GM12872 (cell line): ENCODE results near the gene LGI4.

Experiments
- TF ChIP-seq, protein P1 (sequence below): IDR thresholded peaks from 3 replicates; pipeline ENCODE4 v1.5.1; 2011; ENCODE audit warnings: low read depth, mild to moderate bottlenecking, low read length, moderate library complexity; ENCODE audit not compliant: insufficient read depth

The LGI4 gene

DNA sequence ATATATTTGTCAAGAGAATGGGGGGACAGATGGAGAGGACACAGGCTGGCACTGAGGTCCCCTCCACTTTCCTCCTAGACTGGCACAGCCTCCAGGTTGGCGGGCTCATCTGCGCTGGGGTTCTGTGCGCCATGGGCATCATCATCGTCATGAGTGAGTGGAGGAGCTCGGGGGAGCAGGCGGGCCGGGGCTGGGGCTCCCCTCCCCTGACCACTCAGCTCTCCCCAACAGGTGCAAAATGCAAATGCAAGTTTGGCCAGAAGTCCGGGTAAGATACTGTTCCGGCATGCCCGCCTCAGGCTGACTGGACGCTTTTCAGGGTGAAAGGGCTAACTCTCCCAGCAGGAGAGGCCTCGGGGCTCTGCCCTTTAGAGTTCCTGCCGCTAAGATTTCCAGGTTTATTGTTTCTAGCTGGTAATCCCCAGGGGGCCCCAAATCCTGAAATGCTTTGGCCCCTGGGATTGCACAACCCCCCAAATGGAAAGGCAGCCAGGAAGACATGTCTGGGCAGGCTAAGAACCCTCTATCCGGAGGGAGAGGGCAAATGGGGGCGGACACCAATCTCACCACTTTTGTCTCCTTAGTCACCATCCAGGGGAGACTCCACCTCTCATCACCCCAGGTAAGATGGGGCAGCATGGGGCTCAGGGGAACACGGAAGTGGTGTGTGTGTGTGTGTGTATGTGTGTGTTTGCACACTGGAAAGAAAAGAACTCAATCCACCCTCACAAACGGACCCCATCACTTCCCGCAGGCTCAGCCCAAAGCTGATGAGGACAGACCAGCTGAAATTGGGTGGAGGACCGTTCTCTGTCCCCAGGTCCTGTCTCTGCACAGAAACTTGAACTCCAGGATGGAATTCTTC, 11.9 kb downstream of the LGI4 start:
- TF ChIP-seq, protein P1, sequence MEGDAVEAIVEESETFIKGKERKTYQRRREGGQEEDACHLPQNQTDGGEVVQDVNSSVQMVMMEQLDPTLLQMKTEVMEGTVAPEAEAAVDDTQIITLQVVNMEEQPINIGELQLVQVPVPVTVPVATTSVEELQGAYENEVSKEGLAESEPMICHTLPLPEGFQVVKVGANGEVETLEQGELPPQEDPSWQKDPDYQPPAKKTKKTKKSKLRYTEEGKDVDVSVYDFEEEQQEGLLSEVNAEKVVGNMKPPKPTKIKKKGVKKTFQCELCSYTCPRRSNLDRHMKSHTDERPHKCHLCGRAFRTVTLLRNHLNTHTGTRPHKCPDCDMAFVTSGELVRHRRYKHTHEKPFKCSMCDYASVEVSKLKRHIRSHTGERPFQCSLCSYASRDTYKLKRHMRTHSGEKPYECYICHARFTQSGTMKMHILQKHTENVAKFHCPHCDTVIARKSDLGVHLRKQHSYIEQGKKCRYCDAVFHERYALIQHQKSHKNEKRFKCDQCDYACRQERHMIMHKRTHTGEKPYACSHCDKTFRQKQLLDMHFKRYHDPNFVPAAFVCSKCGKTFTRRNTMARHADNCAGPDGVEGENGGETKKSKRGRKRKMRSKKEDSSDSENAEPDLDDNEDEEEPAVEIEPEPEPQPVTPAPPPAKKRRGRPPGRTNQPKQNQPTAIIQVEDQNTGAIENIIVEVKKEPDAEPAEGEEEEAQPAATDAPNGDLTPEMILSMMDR, result no peak

DNA sequence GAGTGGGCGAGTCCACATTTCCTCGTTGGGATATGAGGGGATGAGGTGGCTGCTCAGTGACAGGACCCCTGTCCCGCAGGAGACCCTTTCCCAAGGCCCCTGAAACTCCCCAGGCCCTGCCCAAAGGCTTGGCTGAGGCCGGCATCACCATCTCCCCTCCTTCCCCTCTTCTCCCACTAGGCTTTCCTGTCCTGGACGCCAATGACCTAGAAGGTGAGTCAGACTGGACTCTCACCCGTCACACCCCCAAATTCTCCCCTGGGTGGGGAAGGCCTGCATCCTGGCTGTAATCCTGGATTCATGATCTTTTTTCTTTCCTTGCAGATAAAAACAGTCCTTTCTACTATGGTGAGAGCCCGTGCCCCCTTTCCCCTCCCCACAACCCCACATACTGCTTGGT, 14.0 kb downstream of the LGI4 start:
- TF ChIP-seq, protein P1, result no peak

DNA sequence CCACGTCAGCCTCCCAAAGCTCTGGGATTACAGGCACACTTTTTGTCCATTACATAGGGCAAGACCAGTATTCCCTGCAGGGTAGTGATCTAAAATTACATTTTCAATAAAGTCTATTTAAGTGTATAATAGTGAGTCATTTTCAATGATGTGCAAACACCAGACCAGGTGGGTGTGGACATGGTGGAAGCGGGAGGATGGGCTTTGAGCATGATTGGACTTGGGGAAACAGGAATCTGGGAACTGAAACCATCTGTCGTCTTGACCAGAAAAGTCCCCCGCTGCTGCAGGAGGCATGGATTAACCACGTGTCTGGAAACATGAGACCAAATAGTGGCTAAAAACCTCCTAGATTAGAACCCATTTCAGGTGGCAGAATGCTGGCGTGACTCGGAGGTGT, 14.4 kb downstream of the LGI4 start:
- TF ChIP-seq, protein P1, result no peak

DNA sequence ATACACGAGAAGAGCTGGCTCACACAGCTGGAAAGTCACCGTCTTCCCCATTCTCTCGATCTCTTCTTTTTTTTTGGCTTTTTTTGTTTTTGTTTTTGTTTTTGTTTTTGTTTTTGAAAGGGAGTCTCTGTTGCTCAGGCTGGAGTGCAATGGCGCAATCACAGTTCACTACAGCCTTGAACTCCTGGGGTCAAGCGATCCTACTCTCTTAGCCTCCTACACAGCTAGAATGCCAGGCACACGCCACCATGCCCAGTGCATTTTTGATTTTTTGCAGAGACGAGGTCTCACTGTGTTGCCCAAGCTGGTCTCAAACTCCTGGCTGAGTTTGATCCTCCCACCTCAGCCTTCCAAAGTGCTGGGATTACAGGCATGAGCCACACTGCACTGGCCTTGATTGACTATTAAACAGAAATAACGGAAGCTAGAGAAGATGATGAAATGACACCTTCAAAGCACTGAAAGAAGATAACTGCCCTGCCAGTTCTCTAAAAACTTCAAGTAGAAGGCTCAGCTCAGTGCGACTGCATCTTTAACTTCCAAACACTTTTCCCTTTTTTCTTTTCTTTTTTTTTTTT, 15.2 kb downstream of the LGI4 start:
- TF ChIP-seq, protein P1, result no peak

DNA sequence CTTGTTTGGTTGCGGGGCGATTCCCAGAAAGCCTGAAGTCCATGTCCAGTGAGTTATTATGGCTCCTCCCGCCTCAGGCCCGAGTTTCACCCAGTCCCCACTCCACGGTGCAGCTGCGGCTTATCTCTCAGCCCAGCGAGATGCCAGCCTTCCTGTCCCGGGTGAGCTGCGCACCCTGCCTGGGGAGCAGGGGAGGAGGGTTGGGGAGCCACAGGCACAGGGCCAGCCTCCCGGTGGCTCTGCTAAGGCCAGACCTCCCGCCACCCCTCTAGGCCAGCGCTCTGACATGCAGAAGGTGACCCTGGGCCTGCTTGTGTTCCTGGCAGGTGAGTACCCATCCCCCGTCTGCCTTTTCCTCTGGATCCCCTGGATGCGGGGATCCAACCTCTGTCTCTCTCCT, 15.8 kb downstream of the LGI4 start:
- TF ChIP-seq, protein P1, result no peak

DNA sequence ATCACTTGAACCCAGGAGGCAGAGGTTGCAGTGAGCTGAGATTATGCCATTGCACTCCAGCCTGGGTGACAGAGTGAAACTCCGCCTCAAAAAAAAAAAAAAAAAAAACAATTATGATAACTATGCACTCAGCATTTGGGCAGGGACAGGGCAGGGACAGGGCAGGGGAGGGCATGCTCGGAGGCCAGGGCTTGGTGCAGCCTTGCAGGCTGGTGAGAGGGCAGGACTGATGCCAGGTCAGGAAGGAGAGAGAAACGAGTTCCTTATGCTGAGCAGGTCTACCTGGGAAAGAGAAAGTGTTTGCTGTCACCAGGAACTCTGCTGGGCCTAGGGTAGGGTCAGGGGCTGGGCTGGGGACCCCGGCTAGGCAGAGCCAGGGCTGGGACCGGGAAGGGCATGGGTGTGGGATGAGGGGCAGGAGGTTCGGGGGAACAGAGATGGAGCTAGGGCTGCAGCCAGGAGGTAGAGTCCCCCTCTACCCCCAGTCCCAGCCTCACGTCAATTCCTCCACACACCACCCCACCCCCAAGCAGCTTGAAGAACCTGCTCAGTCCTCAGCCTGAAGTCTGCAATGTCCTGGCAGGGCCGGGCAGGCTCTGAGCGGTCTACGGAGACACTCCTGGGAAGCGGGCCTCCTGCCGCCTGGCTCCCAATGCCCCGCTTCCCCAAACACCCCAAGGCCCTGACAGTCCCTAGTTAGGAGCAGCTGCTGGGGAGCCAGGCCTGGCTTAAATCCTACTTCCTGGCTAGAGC, 16.4 kb downstream of the LGI4 start:
- TF ChIP-seq, protein P1, result no peak

DNA sequence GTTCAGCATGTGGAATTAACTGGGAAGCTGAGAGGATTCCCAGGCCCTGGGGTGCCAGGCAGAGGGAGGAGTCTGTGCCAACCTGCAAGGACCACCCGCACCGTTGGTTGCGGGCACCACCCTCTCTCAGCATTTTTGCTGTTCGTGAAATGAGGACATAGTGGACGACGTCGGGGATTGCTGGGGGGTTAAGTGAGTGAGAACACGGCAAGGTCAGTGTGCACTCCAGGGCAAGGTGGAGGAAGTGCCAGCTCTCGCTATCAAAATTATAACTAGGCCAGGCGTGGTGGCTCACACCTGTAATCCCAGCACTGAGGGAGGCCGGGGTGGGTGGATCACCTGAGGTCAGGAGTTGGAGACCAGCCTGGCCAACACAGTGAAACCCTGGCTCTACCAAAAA, 17.1 kb downstream of the LGI4 start:
- TF ChIP-seq, protein P1, result no peak
